ENCODE measurements around the gene DOP1B.
"Not testable (repeated sequence)": the region's sequence is repeated elsewhere in the genome, so short reads cannot be mapped to it uniquely, and the experiment has no call there.

The DOP1B gene

GRCh38 chr21:36134803-36135390, 21.7 kb upstream of the DOP1B start, which contains the start of gene CBR3:
TSS of gene CBR3 (plus strand) at chr21:36135079. CDS start at chr21:36135193, 114 bp downstream.
- DNase-seq (ENCODE audit: low read depth in 4 of 4, low spot score in 1 of 4) = peak in 3 of 4 experiments; percentile 33 to 53 (median 45)

- DNase-seq (ENCODE audit: low read depth in 4 of 4, low spot score in 1 of 4) = peak in 3 of 4 experiments; percentile 17 to 48 (median 30)
Measured at GRCh38 chr21:36135391-36136102, 21.1 kb upstream of the DOP1B start.

GRCh38 chr21:36139791-36140190, 16.8 kb upstream of the DOP1B start:
- not testable (repeated sequence) for DNase-seq (ENCODE audit: low read depth in 4 of 4, low spot score in 1 of 4)

- DNase-seq (ENCODE audit: low read depth in 4 of 4, low spot score in 1 of 4) = peak; percentile 55 to 89 (median 78)
Measured at GRCh38 chr21:36141513-36141925, 15.1 kb upstream of the DOP1B start.

GRCh38 chr21:36144233-36144632, 12.4 kb upstream of the DOP1B start:
- not testable (repeated sequence) for DNase-seq (ENCODE audit: low read depth in 4 of 4, low spot score in 1 of 4)

GRCh38 chr21:36145259-36145658, 11.4 kb upstream of the DOP1B start:
- DNase-seq (ENCODE audit: low read depth in 4 of 4, low spot score in 1 of 4) = no peak

GRCh38 chr21:36147911-36148310, 8.7 kb upstream of the DOP1B start:
- no peak for DNase-seq (ENCODE audit: low read depth in 4 of 4, low spot score in 1 of 4)

- no peak for DNase-seq (ENCODE audit: low read depth in 4 of 4, low spot score in 1 of 4)
Measured at GRCh38 chr21:36148886-36149285, 7.7 kb upstream of the DOP1B start.

- no peak for DNase-seq (ENCODE audit: low read depth in 4 of 4, low spot score in 1 of 4)
Measured at GRCh38 chr21:36149788-36150711, 6.6 kb upstream of the DOP1B start.

GRCh38 chr21:36155603-36156338, 853 bp upstream of the DOP1B start:
- no peak for DNase-seq (ENCODE audit: low read depth in 4 of 4, low spot score in 1 of 4)

GRCh38 chr21:36156339-36156814, 247 bp upstream of the DOP1B start:
- DNase-seq (ENCODE audit: low read depth in 4 of 4, low spot score in 1 of 4) = peak; percentile 100

- no peak for DNase-seq (ENCODE audit: low read depth in 4 of 4, low spot score in 1 of 4)
Measured at GRCh38 chr21:36159356-36159921, 2.8 kb downstream of the DOP1B start.

- no peak for DNase-seq (ENCODE audit: low read depth in 4 of 4, low spot score in 1 of 4)
Measured at GRCh38 chr21:36160850-36161178, 4.2 kb downstream of the DOP1B start.

- no peak for DNase-seq (ENCODE audit: low read depth in 4 of 4, low spot score in 1 of 4)
Measured at GRCh38 chr21:36162631-36163030, 6.0 kb downstream of the DOP1B start.

- DNase-seq (ENCODE audit: low read depth in 4 of 4, low spot score in 1 of 4) = no peak
Measured at GRCh38 chr21:36163750-36164741, 7.4 kb downstream of the DOP1B start.

GRCh38 chr21:36165356-36165755, 8.7 kb downstream of the DOP1B start:
- no peak for DNase-seq (ENCODE audit: low read depth in 4 of 4, low spot score in 1 of 4)

- DNase-seq (ENCODE audit: low read depth in 4 of 4, low spot score in 1 of 4) = no peak
Measured at GRCh38 chr21:36166705-36167104, 10.1 kb downstream of the DOP1B start.

GRCh38 chr21:36167541-36167940, 10.9 kb downstream of the DOP1B start:
- no peak for DNase-seq (ENCODE audit: low read depth in 4 of 4, low spot score in 1 of 4)

- no peak for DNase-seq (ENCODE audit: low read depth in 4 of 4, low spot score in 1 of 4)
Measured at GRCh38 chr21:36169470-36170128, 13.0 kb downstream of the DOP1B start.
